Neural progenitor cell (in vitro differentiated cells): ENCODE results near the gene STC2. TPM values are rescaled to one million over a fixed set of nuclear protein-coding genes. Genes with fewer than 3 reads are reported as not detected.

Experiments used
- DNase-seq: peaks from one replicate; pipeline ENCODE4 v3.0.0-alpha.2; 2016; ENCODE audit warnings: low spot score
- H2AFZ ChIP-seq: fragments of 200-600 bp; sonication (generic); replicated peaks from 2 replicates; pipeline ENCODE4 v1.6.1; 2016; ENCODE audit warnings: antibody characterized with exemption
- H3F3A ChIP-seq: fragments of 200-600 bp; sonication (generic); 2 replicates; pipeline ENCODE4 v1.6.1; 2016; ENCODE audit warnings: antibody characterized with exemption, low read depth
- H3K27ac ChIP-seq: fragments of 200-600 bp; sonication (generic); 2 replicates; pipeline ENCODE4 v1.5.1; 2016; ENCODE audit warnings: mild to moderate bottlenecking
- H3K27me3 ChIP-seq: fragments of 200-600 bp; sonication (generic); 2 replicates; pipeline ENCODE4 v1.6.1; 2016; ENCODE audit warnings: mild to moderate bottlenecking, moderate library complexity
- H3K36me3 ChIP-seq: fragments of 200-600 bp; sonication (generic); 2 replicates; pipeline ENCODE4 v1.5.1; 2016
- H3K4me1 ChIP-seq: fragments of 200-600 bp; sonication (generic); 2 replicates; pipeline ENCODE4 v1.6.1; 2016; ENCODE audit warnings: mixed run types
- H3K4me2 ChIP-seq: fragments of 200-600 bp; sonication (generic); 2 replicates; pipeline ENCODE4 v1.6.1; 2016
- H3K4me3 ChIP-seq: fragments of 200-600 bp; sonication (generic); 2 replicates; pipeline ENCODE4 v1.5.1; 2016
- H3K79me2 ChIP-seq: fragments of 200-600 bp; sonication (generic); 2 replicates; pipeline ENCODE4 v1.6.1; 2016; ENCODE audit warnings: low read depth
- H3K9ac ChIP-seq: fragments of 200-600 bp; sonication (generic); 2 replicates; pipeline ENCODE4 v1.6.1; 2016
- H3K9me3 ChIP-seq: fragments of 200-600 bp; sonication (generic); 2 replicates; pipeline ENCODE4 v1.5.1; 2016; ENCODE audit warnings: low read depth
- H4K20me1 ChIP-seq: fragments of 200-600 bp; sonication (generic); 2 replicates; pipeline ENCODE4 v1.6.1; 2016; ENCODE audit warnings: low read depth
- H3K27ac Mint-ChIP-seq: 3 replicates; pipeline ENCODE4 v1.8.0; 2021; ENCODE audit warnings: mixed read lengths
- H3K27me3 Mint-ChIP-seq: 2 replicates; pipeline ENCODE4 v1.8.0; 2022; ENCODE audit warnings: low read depth, mild to moderate bottlenecking, inconsistent platforms, moderate library complexity, mixed read lengths; ENCODE audit not compliant: insufficient read depth
- H3K36me3 Mint-ChIP-seq: 3 replicates; pipeline ENCODE4 v1.8.0; 2021; ENCODE audit warnings: mixed read lengths
- H3K4me1 Mint-ChIP-seq: 3 replicates; pipeline ENCODE4 v1.8.0; 2021; ENCODE audit warnings: mixed read lengths
- H3K4me3 Mint-ChIP-seq: 3 replicates; pipeline ENCODE4 v1.8.0; 2021; ENCODE audit warnings: mild to moderate bottlenecking, moderate library complexity, mixed read lengths
- H3K9me3 Mint-ChIP-seq: 3 replicates; pipeline ENCODE4 v1.8.0; 2020; ENCODE audit warnings: mixed read lengths
- EZH2 ChIP-seq: fragments of 200-600 bp; sonication (generic); IDR thresholded peaks from 2 replicates; pipeline ENCODE4 v1.6.1; 2017; ENCODE audit warnings: antibody characterized with exemption, mild to moderate bottlenecking, moderate library complexity
- EZH2phosphoT487 ChIP-seq: fragments of 200-600 bp; sonication (generic); IDR thresholded peaks from 2 replicates; pipeline ENCODE4 v1.6.1; 2017; ENCODE audit warnings: antibody characterized with exemption
- total RNA-seq: library from RNA; depleted of rRNA; stranded (reverse); fragments of >200 nt; gene quantifications from 2 replicates; pipeline ENCODE4 v1.2.3, GENCODE V29; 2015; ENCODE audit warnings: low replicate concordance
- TF ChIP-seq, protein P1 (sequence below): fragments of 200-600 bp; sonication (generic); IDR thresholded peaks from 2 replicates; pipeline ENCODE4 v1.5.1; 2017; ENCODE audit warnings: antibody characterized with exemption, mild to moderate bottlenecking

STC2 gene
- total RNA-seq, 1 donor from 2014 or later = 25.3 TPM

DNA sequence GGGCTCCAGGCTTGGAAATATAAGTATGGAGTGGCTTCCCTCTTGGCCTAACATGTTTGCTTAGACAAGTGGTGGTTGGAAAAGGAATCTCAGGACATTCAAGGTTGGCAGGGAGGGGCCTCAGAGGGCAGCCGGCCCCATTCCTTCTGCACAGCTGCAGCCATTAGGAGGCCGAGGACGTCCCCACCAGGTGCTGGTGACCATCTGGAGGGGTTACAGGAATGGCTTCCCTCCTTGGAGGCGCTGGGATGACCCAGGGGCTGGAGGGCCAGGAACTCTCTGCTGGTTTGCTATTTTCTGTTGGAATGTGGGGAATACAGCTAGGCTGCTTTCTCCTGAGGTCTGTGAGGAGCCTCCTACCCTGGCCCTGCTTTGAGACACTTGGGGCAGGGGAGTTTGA, 18.5 kb downstream of the STC2 start:
- Histone ChIP-seq H3K9me3 (no peaks in the 10 kb centered on the region), H3F3A (peaks cover 9% of the 10 kb centered on the region), H3K9ac (no peak overlapping the region), H4K20me1 (no peaks in the 10 kb centered on the region), H3K79me2 (no peaks in the 10 kb centered on the region), H3K4me2 (no peak overlapping the region), H3K27me3 (no peaks in the 10 kb centered on the region), H3K4me3 (no peak overlapping the region), H3K36me3 (no peaks in the 10 kb centered on the region), H2AFZ (no peak overlapping the region), H3K4me1 (peaks cover 12% of the 10 kb centered on the region), H3K27ac (no peak overlapping the region)
- peaks cover 36% of the 10 kb centered on the region for H3K4me1 Mint-ChIP-seq
- H3K27me3 Mint-ChIP-seq = peaks cover 11% of the 10 kb centered on the region
- peak overlapping the region; percentile 19 for H3K27ac Mint-ChIP-seq
- peaks cover 14% of the 10 kb centered on the region for H3K9me3 Mint-ChIP-seq
- no peaks in the 10 kb centered on the region for H3K36me3 Mint-ChIP-seq
- DNase-seq = no peak
- TF ChIP-seq EZH2 = no peak
- H3K4me3 Mint-ChIP-seq = no peak overlapping the region

DNA sequence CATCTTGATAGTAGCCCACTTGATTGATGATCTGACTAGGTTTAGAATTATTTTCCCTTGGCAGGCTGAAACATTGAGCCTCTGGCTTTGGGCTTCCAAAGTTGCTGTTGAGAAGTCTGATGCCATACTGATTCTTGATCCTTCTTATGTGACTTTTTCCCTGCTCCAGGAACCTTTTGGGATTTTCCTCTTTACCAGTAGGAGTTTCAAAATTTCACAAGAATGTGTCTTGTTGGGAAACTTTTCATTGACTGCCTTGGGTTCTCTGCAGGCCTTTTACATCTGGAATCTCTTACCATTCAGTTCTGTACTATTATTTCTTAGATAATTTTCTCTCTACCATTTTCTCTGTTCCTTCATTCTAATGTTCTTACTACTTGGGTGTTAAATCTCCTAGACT, 20.0 kb downstream of the STC2 start:
- Histone ChIP-seq H3K36me3 (no peaks in the 10 kb centered on the region), H3K79me2 (no peaks in the 10 kb centered on the region), H3F3A (peaks cover 18% of the 10 kb centered on the region), H2AFZ (no peak overlapping the region), H3K27ac (no peak overlapping the region), H3K4me1 (peaks cover 22% of the 10 kb centered on the region), H3K9me3 (no peaks in the 10 kb centered on the region), H3K27me3 (no peaks in the 10 kb centered on the region), H3K9ac (no peak overlapping the region), H3K4me2 (no peak overlapping the region), H3K4me3 (no peak overlapping the region), H4K20me1 (no peaks in the 10 kb centered on the region)
- H3K9me3 Mint-ChIP-seq = peaks cover 14% of the 10 kb centered on the region
- no peak overlapping the region for H3K4me3 Mint-ChIP-seq
- H3K27ac Mint-ChIP-seq = no peak overlapping the region
- DNase-seq = no peak
- peaks cover 6% of the 10 kb centered on the region for H3K27me3 Mint-ChIP-seq
- TF ChIP-seq, protein P1, sequence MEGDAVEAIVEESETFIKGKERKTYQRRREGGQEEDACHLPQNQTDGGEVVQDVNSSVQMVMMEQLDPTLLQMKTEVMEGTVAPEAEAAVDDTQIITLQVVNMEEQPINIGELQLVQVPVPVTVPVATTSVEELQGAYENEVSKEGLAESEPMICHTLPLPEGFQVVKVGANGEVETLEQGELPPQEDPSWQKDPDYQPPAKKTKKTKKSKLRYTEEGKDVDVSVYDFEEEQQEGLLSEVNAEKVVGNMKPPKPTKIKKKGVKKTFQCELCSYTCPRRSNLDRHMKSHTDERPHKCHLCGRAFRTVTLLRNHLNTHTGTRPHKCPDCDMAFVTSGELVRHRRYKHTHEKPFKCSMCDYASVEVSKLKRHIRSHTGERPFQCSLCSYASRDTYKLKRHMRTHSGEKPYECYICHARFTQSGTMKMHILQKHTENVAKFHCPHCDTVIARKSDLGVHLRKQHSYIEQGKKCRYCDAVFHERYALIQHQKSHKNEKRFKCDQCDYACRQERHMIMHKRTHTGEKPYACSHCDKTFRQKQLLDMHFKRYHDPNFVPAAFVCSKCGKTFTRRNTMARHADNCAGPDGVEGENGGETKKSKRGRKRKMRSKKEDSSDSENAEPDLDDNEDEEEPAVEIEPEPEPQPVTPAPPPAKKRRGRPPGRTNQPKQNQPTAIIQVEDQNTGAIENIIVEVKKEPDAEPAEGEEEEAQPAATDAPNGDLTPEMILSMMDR = no peak
- TF ChIP-seq EZH2 (no peak), EZH2phosphoT487 (no peak)
- no peaks in the 10 kb centered on the region for H3K36me3 Mint-ChIP-seq
- peaks cover 42% of the 10 kb centered on the region for H3K4me1 Mint-ChIP-seq

DNA sequence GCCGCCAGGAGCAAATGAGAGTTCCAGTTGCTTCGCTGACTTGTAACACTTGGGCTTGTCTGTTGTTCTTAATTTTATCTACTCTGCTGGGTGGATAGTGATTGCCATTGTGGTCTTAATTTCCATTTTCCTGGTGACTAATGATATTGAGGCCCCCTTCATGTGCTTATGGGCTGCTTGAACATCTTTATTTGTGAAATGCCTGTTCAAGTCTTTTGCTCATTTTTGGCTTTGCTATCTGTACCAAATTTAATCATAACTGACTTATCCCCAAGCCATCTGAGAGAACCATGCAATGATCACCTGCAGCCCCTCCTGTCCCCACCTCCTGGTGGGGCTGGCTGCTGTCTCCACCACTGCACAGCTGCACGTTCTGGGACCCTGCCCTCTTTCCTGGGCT, 20.5 kb downstream of the STC2 start:
- peaks cover 14% of the 10 kb centered on the region for H3K9me3 Mint-ChIP-seq

DNA sequence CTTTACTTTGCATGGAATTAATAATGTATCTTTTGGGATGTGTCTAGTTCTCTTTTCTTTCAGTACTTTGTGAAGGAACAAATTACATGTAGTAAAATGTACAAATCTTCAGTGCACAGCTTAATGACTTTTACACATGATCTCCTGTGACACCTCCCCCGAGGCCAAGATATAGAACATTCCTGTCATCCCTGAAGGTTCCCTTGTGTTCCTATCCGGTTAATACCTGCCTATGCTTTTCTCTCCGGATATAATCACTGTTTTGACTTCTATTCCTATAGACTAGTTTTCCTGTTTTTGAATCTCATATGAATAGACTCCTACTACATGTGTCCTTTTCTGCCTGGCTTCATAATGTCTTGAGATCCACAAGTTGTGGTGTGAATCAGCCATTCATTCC, 21.5 kb downstream of the STC2 start:
- Mint-ChIP-seq H3K27me3 (peaks cover 7% of the 10 kb centered on the region), H3K9me3 (peaks cover 14% of the 10 kb centered on the region), H3K27ac (no peak overlapping the region), H3K4me1 (peaks cover 48% of the 10 kb centered on the region), H3K36me3 (no peaks in the 10 kb centered on the region), H3K4me3 (no peak overlapping the region)
- H2AFZ ChIP-seq = no peak overlapping the region
- no peak overlapping the region for H3K4me2 ChIP-seq
- H3K9me3 ChIP-seq = no peaks in the 10 kb centered on the region
- no peaks in the 10 kb centered on the region for H3K36me3 ChIP-seq
- H3K9ac ChIP-seq = no peak overlapping the region
- H4K20me1 ChIP-seq = no peaks in the 10 kb centered on the region
- H3K27ac ChIP-seq = no peak overlapping the region
- H3K79me2 ChIP-seq = no peaks in the 10 kb centered on the region
- TF ChIP-seq, protein P1 = no peak
- TF ChIP-seq EZH2 (no peak), EZH2phosphoT487 (no peak)
- peaks cover 37% of the 10 kb centered on the region for H3K4me1 ChIP-seq
- no peak overlapping the region for H3K4me3 ChIP-seq
- DNase-seq = no peak
- H3K27me3 ChIP-seq = no peaks in the 10 kb centered on the region
- H3F3A ChIP-seq = peaks cover 24% of the 10 kb centered on the region

More for the DNA sequence above, 20.5 kb downstream of the STC2 start:
- H3K27me3 Mint-ChIP-seq = peaks cover 3% of the 10 kb centered on the region
- Histone ChIP-seq H3K9me3 (no peaks in the 10 kb centered on the region), H2AFZ (no peak overlapping the region), H3K4me1 (peaks cover 27% of the 10 kb centered on the region), H3K27ac (no peak overlapping the region), H3K9ac (no peak overlapping the region), H3K79me2 (no peaks in the 10 kb centered on the region), H3K27me3 (no peaks in the 10 kb centered on the region), H3K36me3 (no peaks in the 10 kb centered on the region), H3F3A (peaks cover 18% of the 10 kb centered on the region), H4K20me1 (no peaks in the 10 kb centered on the region), H3K4me2 (no peak overlapping the region), H3K4me3 (no peak overlapping the region)
- DNase-seq = no peak
- H3K4me3 Mint-ChIP-seq = no peak overlapping the region
- no peaks in the 10 kb centered on the region for H3K36me3 Mint-ChIP-seq
- H3K27ac Mint-ChIP-seq = no peak overlapping the region
- TF ChIP-seq, protein P1 = no peak
- TF ChIP-seq EZH2 (no peak), EZH2phosphoT487 (no peak)
- peaks cover 42% of the 10 kb centered on the region for H3K4me1 Mint-ChIP-seq
